ENCODE measurements around the gene ULK1. TPM values are rescaled to one million over a fixed set of nuclear protein-coding genes. Genes with fewer than 3 reads are reported as not detected.

ULK1 gene
- total and polyA plus RNA-seq, 2 donors (not counting 1 experiment from before 2014, with no cell fraction given): 3.3 to 14.9 TPM

- Histone ChIP-seq H2AFZ (ENCODE audit: low read length) (no peak overlapping the region), H3K4me2 (ENCODE audit: extremely low read depth, insufficient read depth, low read length) (no peak overlapping the region), H3K9me3 (ENCODE audit: control insufficient read depth, insufficient read depth, low read depth, low read length) (no peaks in the 10 kb centered on the region)
Observed at GRCh38 chr12:131847456-131847855, 47.0 kb upstream of the ULK1 start.

GRCh38 chr12:131848753-131849152 lies 45.7 kb upstream of the ULK1 start:
- H3K36me3 ChIP-seq (ENCODE audit: control insufficient read depth, insufficient read depth, low read length): no peaks in the 10 kb centered on the region
- H3K4me3 ChIP-seq (replicated peaks in 1 of 4; ENCODE audit: control extremely low read depth in 1 of 4, insufficient read depth in 1 of 4, low read depth in 3 of 4, low read length in 4 of 4): no peak overlapping the region
- H2AFZ ChIP-seq (ENCODE audit: low read length): no peak overlapping the region
- no peaks in the 10 kb centered on the region for H3K79me2 ChIP-seq (ENCODE audit: control insufficient read depth, insufficient read depth, low read length)
- no peaks in the 10 kb centered on the region for H4K20me1 ChIP-seq (ENCODE audit: control insufficient read depth, extremely low read depth, insufficient read depth, low read length)
- TF ChIP-seq EZH2 (IDR thresholded peaks at IDR 0.05; ENCODE audit: low read length, missing control alignments): no peak
- H3K27me3 ChIP-seq (ENCODE audit: control insufficient read depth, insufficient read depth, low read length): no peaks in the 10 kb centered on the region
- H3K27ac ChIP-seq (ENCODE audit: insufficient read depth, low read length): no peak overlapping the region
- H3K4me2 ChIP-seq (ENCODE audit: extremely low read depth, insufficient read depth, low read length): no peak overlapping the region
- no peaks in the 10 kb centered on the region for H3K4me1 ChIP-seq (ENCODE audit: control insufficient read depth, extremely low read depth, insufficient read depth, low read length)
- DNase-seq (ENCODE audit: low read depth in 2 of 2): no peak
- no peaks in the 10 kb centered on the region for H3K9me3 ChIP-seq (ENCODE audit: control insufficient read depth, insufficient read depth, low read depth, low read length)
- no peak overlapping the region for H3K9ac ChIP-seq (ENCODE audit: insufficient read depth, low read length)

More at GRCh38 chr12:131847456-131847855, 47.0 kb upstream of the ULK1 start:
- Histone ChIP-seq H3K9ac (ENCODE audit: insufficient read depth, low read length) (no peak overlapping the region), H3K27me3 (ENCODE audit: control insufficient read depth, insufficient read depth, low read length) (no peaks in the 10 kb centered on the region), H3K36me3 (ENCODE audit: control insufficient read depth, insufficient read depth, low read length) (no peaks in the 10 kb centered on the region), H3K4me3 (replicated peaks in 1 of 4; ENCODE audit: control extremely low read depth in 1 of 4, insufficient read depth in 1 of 4, low read depth in 3 of 4, low read length in 4 of 4) (no peak overlapping the region), H4K20me1 (ENCODE audit: control insufficient read depth, extremely low read depth, insufficient read depth, low read length) (no peaks in the 10 kb centered on the region), H3K79me2 (ENCODE audit: control insufficient read depth, insufficient read depth, low read length) (no peaks in the 10 kb centered on the region), H3K27ac (ENCODE audit: insufficient read depth, low read length) (no peak overlapping the region), H3K4me1 (ENCODE audit: control insufficient read depth, extremely low read depth, insufficient read depth, low read length) (no peaks in the 10 kb centered on the region)
- no peak for TF ChIP-seq EZH2 (IDR thresholded peaks at IDR 0.05; ENCODE audit: low read length, missing control alignments)
- DNase-seq (ENCODE audit: low read depth in 2 of 2): no peak

DNA sequence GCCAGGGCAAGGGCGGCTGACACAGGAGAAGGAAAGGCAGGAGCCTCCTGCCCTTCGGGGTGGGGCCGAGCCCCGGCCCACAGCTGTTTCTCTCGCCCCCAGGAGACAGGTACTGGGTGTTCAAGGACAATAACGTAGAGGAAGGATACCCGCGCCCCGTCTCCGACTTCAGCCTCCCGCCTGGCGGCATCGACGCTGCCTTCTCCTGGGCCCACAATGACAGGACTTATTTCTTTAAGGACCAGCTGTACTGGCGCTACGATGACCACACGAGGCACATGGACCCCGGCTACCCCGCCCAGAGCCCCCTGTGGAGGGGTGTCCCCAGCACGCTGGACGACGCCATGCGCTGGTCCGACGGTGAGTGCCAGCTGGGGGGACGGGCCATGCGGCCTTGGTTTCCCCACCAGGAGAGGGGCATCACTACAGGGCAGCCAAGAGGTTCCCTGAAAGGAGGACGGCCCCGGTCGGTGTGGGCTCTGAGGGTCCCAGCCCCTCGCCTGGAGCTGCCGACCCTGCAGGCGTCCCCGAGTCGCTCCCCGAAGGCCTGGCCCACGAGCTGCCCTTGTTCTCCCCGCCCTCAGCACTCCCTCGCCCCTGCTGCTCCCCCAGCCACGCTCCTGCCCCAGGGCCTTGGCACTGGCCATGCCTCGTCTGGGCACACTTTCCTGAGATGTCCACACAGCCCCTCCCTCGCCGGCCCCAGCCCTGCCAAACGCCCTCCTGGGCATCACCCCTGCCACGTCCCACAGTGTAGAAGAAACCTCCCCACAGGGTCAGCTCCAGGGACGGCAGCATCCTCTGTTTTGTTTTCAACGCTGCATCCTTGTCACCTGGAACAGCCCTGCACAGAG lies 44.5 kb upstream of the ULK1 start:
- no peaks in the 10 kb centered on the region for H4K20me1 ChIP-seq (ENCODE audit: control insufficient read depth, extremely low read depth, insufficient read depth, low read length)
- H3K27ac ChIP-seq (ENCODE audit: insufficient read depth, low read length): no peak overlapping the region
- no peaks in the 10 kb centered on the region for H3K9me3 ChIP-seq (ENCODE audit: control insufficient read depth, insufficient read depth, low read depth, low read length)
- no peak overlapping the region for H3K4me3 ChIP-seq (replicated peaks in 1 of 4; ENCODE audit: control extremely low read depth in 1 of 4, insufficient read depth in 1 of 4, low read depth in 3 of 4, low read length in 4 of 4)
- H3K4me1 ChIP-seq (ENCODE audit: control insufficient read depth, extremely low read depth, insufficient read depth, low read length): no peaks in the 10 kb centered on the region
- no peaks in the 10 kb centered on the region for H3K36me3 ChIP-seq (ENCODE audit: control insufficient read depth, insufficient read depth, low read length)
- no peaks in the 10 kb centered on the region for H3K27me3 ChIP-seq (ENCODE audit: control insufficient read depth, insufficient read depth, low read length)
- H3K4me2 ChIP-seq (ENCODE audit: extremely low read depth, insufficient read depth, low read length): no peak overlapping the region
- no peaks in the 10 kb centered on the region for H3K79me2 ChIP-seq (ENCODE audit: control insufficient read depth, insufficient read depth, low read length)
- no peak for DNase-seq (ENCODE audit: low read depth in 2 of 2)
- no peak overlapping the region for H2AFZ ChIP-seq (ENCODE audit: low read length)
- TF ChIP-seq EZH2 (IDR thresholded peaks at IDR 0.05; ENCODE audit: low read length, missing control alignments): no peak
- TF ChIP-seq, protein P1, sequence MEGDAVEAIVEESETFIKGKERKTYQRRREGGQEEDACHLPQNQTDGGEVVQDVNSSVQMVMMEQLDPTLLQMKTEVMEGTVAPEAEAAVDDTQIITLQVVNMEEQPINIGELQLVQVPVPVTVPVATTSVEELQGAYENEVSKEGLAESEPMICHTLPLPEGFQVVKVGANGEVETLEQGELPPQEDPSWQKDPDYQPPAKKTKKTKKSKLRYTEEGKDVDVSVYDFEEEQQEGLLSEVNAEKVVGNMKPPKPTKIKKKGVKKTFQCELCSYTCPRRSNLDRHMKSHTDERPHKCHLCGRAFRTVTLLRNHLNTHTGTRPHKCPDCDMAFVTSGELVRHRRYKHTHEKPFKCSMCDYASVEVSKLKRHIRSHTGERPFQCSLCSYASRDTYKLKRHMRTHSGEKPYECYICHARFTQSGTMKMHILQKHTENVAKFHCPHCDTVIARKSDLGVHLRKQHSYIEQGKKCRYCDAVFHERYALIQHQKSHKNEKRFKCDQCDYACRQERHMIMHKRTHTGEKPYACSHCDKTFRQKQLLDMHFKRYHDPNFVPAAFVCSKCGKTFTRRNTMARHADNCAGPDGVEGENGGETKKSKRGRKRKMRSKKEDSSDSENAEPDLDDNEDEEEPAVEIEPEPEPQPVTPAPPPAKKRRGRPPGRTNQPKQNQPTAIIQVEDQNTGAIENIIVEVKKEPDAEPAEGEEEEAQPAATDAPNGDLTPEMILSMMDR (conservative IDR thresholded peaks at IDR 0.05 in 1 of 2, IDR thresholded peaks at IDR 0.05 in 1 of 2; ENCODE audit: low read depth in 1 of 2, low read length in 2 of 2): no peak
- H3K9ac ChIP-seq (ENCODE audit: insufficient read depth, low read length): no peak overlapping the region
